H54 (cell line): Measurements from ENCODE around the gene ABCB8.

Experiments used
- DNase-seq: peaks from one replicate; pipeline ENCODE4 v3.0.0; 2011; ENCODE audit warnings: low spot score, mixed read lengths; ENCODE audit not compliant: insufficient read length
- FAIRE-seq: peaks from 3 replicates; lab custom pipeline; 2011; peaks lifted over from hg19 to GRCh38; lab: Jason Lieb, UNC
- POLR2A ChIP-seq: IDR thresholded peaks from 2 replicates; pipeline ENCODE4 v1.6.1; 2011; ENCODE audit warnings: low read depth, mild to moderate bottlenecking, low read length

The ABCB8 gene

DNA sequence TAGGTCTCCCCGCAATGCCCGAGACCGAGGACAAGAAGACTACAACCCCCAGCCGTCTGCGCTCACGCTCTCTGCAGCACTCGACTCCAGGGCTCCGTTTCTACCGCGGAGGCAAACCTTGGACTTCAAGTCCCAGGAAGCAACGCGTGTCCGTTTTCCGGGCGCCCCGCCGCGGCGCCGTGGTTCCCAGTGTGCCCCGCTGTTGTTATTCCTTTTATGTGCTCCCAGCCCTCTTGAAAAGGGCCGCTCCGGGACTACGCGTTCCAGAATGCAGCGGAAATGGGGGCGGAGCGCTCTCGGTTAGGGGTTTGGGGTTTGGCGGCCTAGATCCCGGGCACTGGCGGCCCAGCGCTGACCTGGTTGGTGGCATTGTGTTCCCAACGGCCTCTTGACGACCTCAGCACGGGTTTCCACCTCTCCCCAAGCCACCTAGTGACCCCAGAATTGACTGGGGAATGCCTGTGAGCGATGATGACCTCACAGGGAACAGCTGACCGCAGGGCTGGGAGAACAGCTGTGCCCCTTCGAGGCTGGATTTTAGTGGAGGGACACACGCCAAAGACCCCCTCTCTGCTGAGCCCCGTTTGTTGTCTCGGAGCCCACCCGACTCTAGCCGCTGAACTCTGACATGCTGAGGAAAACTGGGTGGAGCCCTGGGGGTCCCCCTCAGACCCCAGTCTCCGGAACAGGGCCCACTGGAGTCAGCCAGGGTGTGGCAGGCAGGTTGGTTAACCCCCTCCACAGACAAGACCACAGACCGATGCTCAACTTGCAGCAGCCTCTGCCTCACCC, 29.9 kb downstream of the ABCB8 start:
- FAIRE-seq (peak; percentile 6), DNase-seq (peak; percentile 100)
- peak; percentile 69; the same call in 1 of the 2 replicates for TF ChIP-seq POLR2A

DNA sequence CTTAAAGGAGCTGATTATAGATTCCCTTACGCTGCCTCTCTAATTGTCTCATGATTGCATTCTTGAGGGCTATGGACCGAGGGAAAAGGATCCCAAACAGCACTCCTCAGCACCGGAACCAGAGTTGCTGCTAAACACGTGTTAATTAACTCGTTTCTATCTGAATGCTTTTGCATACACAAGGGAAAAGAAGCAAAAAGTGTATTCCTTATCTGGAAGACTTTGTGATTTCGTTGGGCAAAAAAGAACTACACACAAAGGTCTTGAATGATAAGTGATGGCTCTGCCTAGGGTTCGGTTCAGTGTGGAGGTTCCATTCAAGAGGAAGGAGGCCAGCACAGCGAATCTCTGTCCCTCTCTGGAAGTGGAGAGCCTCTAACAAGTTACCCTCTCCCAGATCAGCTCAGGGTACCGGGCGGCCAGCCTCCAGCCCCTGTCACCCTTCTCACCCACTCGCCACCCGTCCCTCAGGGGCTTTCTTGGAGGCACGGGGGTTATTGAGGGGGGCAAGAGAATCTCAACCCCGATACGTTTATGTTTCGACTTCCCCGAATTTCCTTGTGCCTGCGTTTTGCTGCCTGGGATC, 30.6 kb downstream of the ABCB8 start:
- no peak for FAIRE-seq
- TF ChIP-seq POLR2A = no peak
- DNase-seq = no peak

- DNase-seq (peak; percentile 79), FAIRE-seq (no peak)
- TF ChIP-seq POLR2A = no peak; the same call in none of the 2 replicates
Measured at GRCh38 chr7:151059367-151060112, 31.3 kb downstream of the ABCB8 start, which contains the start of gene SLC4A2. SLC4A2 (plus strand) TSS chr7:151059589; CDS start chr7:151061988, 2,399 bp downstream.

DNA sequence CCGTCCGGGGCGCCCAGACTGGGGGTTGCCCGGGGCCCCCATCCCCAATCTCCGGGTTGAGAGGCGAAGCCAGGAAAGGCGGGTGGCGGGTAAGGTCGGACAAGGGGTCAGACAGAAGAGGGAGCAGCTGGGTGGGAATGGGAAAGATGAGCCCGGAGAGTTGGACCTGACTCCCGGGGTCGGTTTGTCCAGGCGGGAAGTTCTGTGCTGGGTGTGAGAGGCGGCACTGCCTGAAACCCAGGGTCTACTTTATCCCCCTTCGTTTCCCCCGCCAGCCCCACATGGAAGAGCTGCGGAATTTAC, 31.8 kb downstream of the ABCB8 start:
- DNase-seq (no peak), FAIRE-seq (no peak)
- no peak for TF ChIP-seq POLR2A

- peak; percentile 54 for TF ChIP-seq POLR2A
- FAIRE-seq = no peak
- DNase-seq = peak; percentile 73
Measured at GRCh38 chr7:151060416-151061212, 32.4 kb downstream of the ABCB8 start.

DNA sequence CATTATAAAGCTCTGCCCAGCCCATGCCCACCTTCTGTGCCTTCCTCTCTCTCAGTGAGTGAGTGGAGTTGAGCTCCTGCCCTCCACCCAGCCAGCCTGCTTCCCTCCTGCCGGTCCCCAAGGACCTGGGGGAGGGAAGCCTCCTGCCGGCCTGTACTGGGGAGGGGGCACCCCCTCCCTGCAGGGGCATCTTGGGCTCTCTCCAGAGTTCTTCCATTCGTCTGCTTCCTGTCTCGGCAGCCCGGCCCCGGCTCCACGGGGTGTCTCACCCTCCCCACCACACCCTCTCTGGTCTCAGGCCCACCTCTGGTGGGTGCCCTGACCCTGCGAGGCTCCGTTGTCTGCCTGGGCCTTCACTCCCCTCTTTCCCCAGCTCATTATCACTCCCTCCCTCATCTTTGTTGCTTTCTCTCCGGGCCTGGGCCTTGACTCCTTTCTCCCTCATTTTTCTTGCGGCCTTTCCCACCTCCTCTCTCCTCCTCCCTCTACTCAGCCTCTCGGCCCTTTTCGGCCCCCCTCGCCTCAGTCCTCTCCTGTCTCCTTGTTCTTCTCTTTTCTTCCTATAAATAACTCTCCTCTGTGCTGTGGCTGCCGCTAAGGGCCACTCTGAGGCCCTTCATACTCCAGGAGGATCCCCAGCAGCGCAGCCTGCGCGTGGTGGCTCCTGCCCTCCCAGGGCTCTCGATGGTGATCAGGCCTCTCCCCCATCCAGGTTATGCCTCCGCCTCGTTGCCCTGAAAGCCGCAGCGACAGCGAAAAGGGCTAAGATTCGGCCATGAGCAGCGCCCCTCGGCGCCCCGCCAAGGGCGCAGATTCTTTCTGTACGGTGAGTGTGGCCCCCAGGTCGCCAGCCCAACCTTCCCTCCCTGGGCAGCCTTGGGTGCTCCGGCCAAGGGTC, 33.2 kb downstream of the ABCB8 start:
- no peak for FAIRE-seq

GRCh38 chr7:151062111-151062398, 33.8 kb downstream of the ABCB8 start:
- DNase-seq = no peak
- FAIRE-seq = no peak
- no peak for TF ChIP-seq POLR2A

More for the DNA sequence above, 33.2 kb downstream of the ABCB8 start:
- DNase-seq = no peak
- TF ChIP-seq POLR2A = peak; percentile 38

GRCh38 chr7:151062399-151063211, 34.4 kb downstream of the ABCB8 start:
- DNase-seq (peak; percentile 57), FAIRE-seq (no peak)
- no peak for TF ChIP-seq POLR2A

- TF ChIP-seq POLR2A = no peak
- no peak for DNase-seq
- FAIRE-seq = no peak
Measured at GRCh38 chr7:151063212-151063561, 34.9 kb downstream of the ABCB8 start.

- DNase-seq (no peak), FAIRE-seq (no peak)
- no peak for TF ChIP-seq POLR2A
Measured at GRCh38 chr7:151064454-151064853, 36.2 kb downstream of the ABCB8 start.

DNA sequence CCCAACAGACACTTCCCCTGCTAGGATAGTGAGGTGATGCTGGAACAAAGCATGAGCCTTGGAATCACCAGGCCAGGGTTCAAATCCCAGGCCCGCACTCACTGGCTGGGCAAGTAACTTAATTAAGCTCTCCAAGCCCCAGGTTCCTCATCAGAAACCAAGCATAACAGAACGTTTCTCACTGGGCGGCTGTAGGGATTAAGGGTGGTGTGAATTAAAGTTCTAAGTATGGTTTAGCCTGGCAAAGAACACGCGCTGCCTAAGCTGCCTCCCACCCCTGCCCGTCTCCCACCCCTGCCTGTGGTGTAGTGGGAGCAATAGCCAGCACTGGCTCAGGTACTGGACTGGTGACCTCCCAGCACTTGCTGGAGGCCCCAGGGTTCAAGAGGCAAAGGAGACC, 36.7 kb downstream of the ABCB8 start:
- no peak for TF ChIP-seq POLR2A
- DNase-seq (no peak), FAIRE-seq (no peak)

- no peak for FAIRE-seq
- DNase-seq = no peak
- TF ChIP-seq POLR2A = no peak
Measured at GRCh38 chr7:151065516-151065915, 37.3 kb downstream of the ABCB8 start.
